PFSK-1 (cell line): Measurements from ENCODE around the gene BCL10.

Experiments
- POLR2AphosphoS5 ChIP-seq: IDR thresholded peaks from 2 replicates; pipeline ENCODE4 v1.6.1; 2012; ENCODE audit warnings: low read depth, mild to moderate bottlenecking, control low read depth, low read length, moderate library complexity
- REST ChIP-seq, 2 experiments: IDR thresholded peaks; 2 replicates each; pipeline versions ENCODE4 v1.6.1 to v1.8.0; 2011 to 2012; ENCODE audit warnings: low read depth in 2 of 2, low read length in 2 of 2, control low read depth in 1 of 2, inconsistent platforms in 1 of 2, mild to moderate bottlenecking in 1 of 2, moderate library complexity in 1 of 2; ENCODE audit not compliant: insufficient read depth in 1 of 2
- SIN3A ChIP-seq: IDR thresholded peaks from 2 replicates; pipeline ENCODE4 v1.6.1; 2012; ENCODE audit warnings: mild to moderate bottlenecking, low read length, moderate library complexity, borderline replicate concordance; ENCODE audit not compliant: insufficient read depth
- TAF1 ChIP-seq: IDR thresholded peaks from 2 replicates; pipeline ENCODE4 v1.6.1; 2012; ENCODE audit warnings: low read length, control low read depth, borderline replicate concordance; ENCODE audit not compliant: insufficient read depth

GRCh38 chr1:85245891-85246290 is 30.5 kb downstream of the BCL10 start:
- TF ChIP-seq SIN3A: no peak
- no peak for TF ChIP-seq TAF1
- TF ChIP-seq POLR2AphosphoS5: no peak
- no peak for TF ChIP-seq REST (IDR thresholded peaks at IDR 0.05; ENCODE audit: insufficient read depth in 1 of 2, low read depth in 2 of 2, low read length in 2 of 2)
